Measurements from ENCODE around the gene TBC1D16.

Gene TBC1D16

DNA sequence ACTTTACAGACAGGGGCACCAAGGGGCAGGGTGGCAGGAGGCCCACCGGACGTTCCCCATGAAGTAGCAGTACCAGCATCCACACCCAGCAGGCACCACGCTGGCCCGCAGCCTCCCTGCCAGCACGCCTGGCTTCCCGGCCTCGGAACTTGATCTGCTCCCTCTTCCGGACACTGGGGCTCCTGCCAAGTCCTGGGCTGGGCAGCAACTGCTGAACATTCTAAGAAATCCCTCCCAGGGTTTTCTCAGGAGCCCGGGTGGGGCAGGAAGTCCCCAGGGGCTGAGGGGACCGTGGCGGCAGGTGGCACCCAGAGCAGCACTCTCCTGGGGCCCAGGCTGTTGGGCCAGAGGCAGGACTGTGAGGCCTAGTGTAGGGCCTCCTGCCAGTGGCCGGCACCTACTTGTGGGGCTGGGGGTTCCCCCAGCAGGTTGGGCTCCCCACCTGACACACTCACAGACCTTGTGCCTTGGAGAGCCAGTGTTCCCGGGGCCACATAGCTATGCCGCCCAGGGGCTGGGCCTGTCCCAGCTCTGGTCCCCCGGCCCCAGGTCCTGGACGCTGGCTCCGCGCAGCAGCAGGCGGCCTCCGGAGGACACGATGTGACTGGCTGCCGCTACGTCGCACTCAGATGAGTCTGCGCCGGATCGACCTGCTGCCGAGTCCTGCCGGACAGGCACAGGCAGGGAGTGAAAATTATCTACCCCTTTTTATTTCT is 110.3 kb downstream of the TBC1D16 start:
- no peak for DNase-seq

DNA sequence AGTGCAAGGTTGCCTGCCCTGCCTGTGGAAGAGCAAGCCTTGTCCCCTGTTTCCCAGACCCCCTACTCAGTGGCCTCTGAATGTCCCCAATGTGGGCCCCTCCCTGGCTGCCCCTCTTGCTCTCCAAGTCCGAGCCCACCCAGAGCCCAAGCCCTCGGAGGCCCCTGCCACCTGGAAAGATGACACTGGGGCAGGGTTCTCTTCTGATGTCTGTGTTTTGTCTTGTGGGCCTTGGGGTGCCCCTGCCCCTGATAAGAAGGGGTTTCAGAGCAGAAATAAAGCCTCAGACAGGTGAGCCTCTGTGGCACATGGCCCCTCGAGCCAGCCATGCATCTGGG is 111.1 kb downstream of the TBC1D16 start:
- DNase-seq = no peak

DNA sequence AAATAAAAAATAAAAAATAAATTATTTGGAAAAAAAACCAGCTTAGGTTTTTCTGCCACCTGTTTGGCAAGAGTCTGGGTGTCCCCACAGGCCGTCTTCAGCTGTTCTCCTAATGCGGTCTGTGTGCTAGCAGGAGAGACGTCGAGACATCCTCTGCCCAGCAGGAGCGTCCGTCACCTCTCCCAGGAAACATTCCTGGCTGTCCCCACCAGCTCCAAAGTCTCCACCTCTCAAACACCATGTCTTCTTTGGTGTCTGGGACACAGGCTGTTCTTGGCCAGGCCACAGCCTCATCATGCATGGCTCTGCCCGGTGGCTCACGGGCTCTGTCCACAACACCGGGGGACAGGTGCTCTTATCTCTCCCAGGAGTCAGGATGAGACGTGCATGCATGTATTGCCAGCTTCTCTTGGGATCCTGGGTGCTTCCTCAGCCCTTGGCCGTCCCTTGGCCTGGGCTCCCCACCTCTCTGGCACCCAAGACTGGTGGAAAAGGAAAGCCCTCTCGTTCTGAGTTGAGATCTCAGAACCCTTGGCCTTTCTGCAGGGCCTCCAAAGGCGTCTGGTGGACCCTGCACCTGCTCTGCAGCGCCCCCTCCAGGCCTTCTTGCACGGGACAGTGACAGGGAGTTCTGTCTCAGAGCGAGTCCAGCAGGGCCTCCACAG is 111.6 kb downstream of the TBC1D16 start:
- peak; percentile 32 for DNase-seq

- no peak for DNase-seq
Observed at GRCh38 chr17:79922798-79923197, 112.9 kb downstream of the TBC1D16 start.

DNA sequence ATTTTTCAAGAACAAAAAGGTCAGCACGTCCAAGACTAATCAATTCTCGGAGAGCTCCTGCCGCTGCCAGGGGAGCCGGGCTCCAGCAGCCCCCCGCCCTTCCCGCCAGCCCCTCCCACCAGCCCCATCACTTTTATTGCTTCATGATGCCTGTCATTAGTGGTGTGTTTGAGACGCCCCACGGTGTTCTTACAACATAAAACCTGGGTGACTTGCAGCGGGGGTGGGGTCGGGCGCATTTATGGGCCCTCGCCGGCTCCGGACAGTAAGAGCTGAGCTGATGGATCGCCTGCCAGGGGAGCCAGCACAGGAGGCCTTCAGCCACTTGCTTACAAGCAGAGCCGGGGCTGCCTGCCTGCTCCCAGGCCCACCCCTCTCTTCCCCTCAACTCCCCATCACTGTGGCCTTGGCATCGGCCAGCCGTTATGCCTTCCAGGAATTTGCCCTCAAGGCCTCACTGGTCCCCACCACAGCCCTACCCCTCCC is 113.5 kb downstream of the TBC1D16 start:
- DNase-seq = no peak

GRCh38 chr17:79921411-79922115 is 114.1 kb downstream of the TBC1D16 start:
- no peak for DNase-seq

GRCh38 chr17:79920751-79921410 is 114.8 kb downstream of the TBC1D16 start:
- no peak for DNase-seq

DNA sequence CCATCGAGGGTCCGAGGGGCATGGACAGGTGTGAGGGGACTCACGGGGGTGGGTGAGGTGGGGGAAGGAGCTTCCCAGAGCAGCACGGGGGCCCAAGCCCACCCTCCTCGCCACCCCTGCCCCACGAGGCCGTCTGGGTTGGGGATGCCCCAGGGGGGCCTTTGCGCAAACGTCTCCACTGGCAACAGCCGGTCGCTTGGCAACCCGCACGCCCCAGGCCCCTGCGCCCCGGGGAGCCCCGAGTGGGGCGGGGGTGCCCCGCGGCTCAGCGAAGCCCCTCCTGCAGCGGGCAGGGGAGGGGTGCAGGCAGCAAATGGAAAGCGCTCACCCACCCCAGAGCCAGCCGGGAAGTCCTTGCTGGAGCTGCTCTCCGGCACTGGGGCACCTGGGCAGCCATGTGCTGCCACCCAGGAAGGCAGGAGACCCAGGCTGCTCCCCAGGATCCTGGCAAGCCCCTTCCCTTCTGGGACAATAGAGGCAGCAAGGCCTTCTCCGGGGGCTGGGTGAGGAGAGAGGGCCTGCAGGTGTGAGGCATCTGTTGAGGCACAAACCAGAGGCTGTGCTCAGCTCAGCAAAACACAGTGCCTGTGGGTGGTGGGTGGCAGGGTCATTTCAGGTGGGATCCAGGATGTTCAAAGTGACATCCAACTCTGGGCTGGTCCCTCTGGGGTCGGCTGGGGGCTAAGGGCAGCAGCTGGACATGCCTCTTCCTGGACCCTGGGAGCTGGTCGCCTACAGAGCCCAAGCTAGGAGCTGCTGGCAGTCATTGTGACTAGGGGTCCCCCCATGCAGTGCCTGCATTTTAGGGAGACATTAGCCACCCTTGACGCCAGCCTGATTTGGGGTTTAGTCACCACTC is 115.6 kb downstream of the TBC1D16 start:
- DNase-seq = no peak

GRCh38 chr17:79919164-79919585 is 116.5 kb downstream of the TBC1D16 start:
- no peak for DNase-seq

DNA sequence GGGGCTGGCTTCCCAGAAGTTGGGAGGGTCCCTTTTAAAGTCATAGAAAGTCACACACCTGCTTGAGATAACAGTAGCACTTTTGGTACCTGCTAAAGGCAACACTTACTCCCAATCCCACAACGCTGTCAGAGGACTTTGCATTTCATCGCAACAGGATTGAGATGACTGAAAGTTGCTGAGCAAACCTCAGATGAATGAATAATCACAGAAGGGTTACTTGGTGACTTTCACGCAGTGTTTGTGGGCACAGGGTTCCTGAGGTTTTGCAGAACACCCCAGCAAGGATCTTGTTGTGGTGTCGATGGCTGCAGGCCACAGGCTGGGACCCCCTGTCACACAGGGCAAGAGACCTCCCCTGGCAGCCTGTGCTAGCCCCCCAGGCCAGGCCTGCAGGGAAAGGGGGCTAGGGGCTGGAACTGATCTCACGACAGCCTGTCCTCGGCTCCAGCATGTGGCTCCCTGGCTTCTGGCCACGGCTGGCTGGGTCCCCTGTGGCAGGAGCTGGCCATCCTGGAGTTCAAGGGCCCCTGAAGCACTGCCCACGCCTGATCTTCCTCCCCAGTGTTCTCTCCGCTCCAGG is 117.0 kb downstream of the TBC1D16 start:
- no peak for DNase-seq

- no peak for DNase-seq
Observed at GRCh38 chr17:79917902-79918484, 117.7 kb downstream of the TBC1D16 start.

DNA sequence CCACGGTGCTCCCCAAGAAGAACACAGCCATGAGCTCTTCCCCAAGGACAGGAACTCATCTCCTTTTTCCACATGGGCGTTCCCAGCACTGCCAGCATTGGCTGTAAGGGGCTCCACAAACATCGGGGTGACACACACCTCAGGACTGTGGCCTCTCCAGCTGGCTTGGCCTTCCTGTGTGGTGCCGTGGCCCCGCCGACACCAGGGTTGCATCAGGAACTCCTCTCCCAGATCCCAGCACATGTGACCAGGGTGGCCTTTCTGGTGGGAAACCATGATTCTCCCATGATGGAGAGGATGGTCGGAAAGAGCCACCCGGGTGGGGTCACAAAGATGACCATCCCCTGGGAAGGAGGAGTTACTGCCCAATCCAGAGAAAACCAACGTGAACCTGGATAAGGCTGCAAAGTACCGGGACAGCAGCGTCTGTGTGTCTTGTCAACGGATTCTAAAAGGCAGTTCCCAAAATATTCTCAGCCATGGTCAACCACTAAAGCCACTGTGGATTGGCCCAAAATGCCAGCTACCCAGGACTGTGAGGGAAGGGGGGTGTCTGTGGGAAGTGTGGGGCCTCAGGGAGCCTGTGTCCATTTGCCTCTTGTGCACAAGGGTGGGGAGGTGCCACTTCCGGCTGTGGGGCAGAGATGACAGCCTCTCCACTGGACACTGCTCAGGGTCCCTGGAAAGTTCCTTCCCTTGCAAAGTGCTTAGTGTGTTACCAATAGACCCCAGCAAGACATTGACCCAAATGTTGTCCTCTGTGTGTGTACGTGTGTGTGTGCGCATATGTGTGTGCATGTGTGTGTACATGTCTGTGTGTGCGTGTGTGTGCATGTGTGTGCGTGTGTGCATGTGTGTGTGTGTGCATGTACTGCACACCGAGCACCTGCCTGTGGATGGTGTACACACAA is 118.4 kb downstream of the TBC1D16 start:
- no peak for DNase-seq

GRCh38 chr17:79916506-79916905 is 119.2 kb downstream of the TBC1D16 start:
- DNase-seq = no peak

GRCh38 chr17:79915850-79916430 is 119.7 kb downstream of the TBC1D16 start:
- no peak for DNase-seq

GRCh38 chr17:79914813-79915740 is 120.6 kb downstream of the TBC1D16 start:
- DNase-seq = no peak

DNA sequence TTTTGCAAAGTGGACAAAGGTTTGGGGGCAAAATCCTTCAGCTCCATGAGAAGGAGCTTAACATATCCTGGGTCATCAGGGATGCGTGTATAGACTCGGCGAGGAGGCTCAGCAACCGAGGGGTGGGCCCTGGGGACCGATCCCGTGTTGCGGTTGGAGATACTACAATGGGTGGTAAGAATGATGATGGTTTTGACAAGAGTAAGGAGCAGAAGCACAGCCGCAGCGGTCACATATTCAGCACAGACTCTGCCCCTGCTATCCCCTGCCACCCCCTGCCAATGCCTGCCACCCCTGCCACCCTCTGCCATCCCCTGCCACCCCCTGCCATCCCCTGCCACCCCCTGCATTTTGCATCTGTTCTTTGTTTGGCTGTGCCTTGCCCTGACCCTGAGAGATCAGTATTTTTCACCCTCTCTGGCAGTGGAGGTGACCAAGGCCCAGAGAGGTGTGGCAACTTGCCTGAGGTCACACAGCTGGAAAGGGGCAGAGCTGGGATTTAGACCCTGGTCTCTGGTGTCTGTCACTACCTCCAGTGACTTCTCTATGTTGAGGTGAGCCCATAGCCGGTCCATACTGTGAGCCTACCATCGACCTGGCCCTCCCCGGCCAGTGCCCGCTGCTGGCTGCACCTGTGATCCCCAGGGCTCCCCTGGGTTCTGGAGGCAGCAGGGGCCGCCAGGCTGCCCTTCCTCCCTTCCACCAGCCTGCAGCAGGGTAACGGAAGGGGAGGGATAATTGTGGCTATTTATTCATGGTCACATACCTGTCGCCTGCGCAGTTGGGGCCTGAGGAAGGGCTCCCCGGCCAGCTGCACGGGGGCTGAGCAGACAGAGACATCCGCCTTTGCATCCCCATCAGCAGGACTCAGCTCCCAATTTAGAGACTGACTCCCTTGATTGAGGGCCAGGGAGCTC is 121.5 kb downstream of the TBC1D16 start:
- no peak for DNase-seq

- DNase-seq = no peak
Observed at GRCh38 chr17:79913451-79913850, 122.2 kb downstream of the TBC1D16 start.
